Endothelial cell of umbilical vein (primary cell): ENCODE data around the gene GPR151. TPM values are rescaled to one million over a fixed set of nuclear protein-coding genes. Genes with fewer than 3 reads are reported as not detected.

Experiments
- BruUV-seq: library from RNA; stranded (reverse); fragments of 400-500 nt; replicated peaks from 2 replicates; lab custom pipeline; 2021; lab: Mats Ljungman, UMichigan
- CTCF ChIA-PET: fragments of 300-600, 350-600 bp; sonication (Branson Sonifier 250); formaldehyde crosslinking; loops from one replicate; lab custom pipeline; 2021; ENCODE audit warnings: antibody characterized with exemption, inconsistent platforms; lab: Charles Lee
- POLR2A ChIA-PET: fragments of 300-600, 350-600 bp; sonication (Branson Sonifier 250); formaldehyde crosslinking; loops from one replicate; lab custom pipeline; 2021; ENCODE audit warnings: antibody characterized with exemption, inconsistent platforms; lab: Charles Lee
- DNase-seq: peaks from one replicate; pipeline ENCODE4 v3.0.0-alpha.2; 2011; ENCODE audit warnings: low read depth, low spot score
- FAIRE-seq: peaks from 2 replicates; lab custom pipeline; 2011; peaks lifted over from hg19 to GRCh38; lab: Jason Lieb, UNC
- H2AFZ ChIP-seq: 2 replicates; pipeline ENCODE4 v1.6.0; 2012; ENCODE audit warnings: low read depth, low read length, control low read depth, inconsistent platforms
- H3K27ac ChIP-seq: 2 replicates; pipeline ENCODE4 v1.5.1; 2011; ENCODE audit warnings: low read depth, mild to moderate bottlenecking, control low read depth, low read length, moderate library complexity; ENCODE audit not compliant: insufficient read depth
- H3K27me3 ChIP-seq, 2 experiments: 2 replicates each; pipeline versions ENCODE4 v1.6.0 to v1.6.1; 2011; ENCODE audit warnings: low read length in 2 of 2, mixed read lengths in 1 of 2; ENCODE audit not compliant: control insufficient read depth in 2 of 2, insufficient read depth in 2 of 2
- H3K36me3 ChIP-seq, 2 experiments: 2 replicates in 1 of 2; 3 replicates in 1 of 2; pipeline ENCODE4 v1.5.1; 2011; ENCODE audit warnings: low read length in 2 of 2, mild to moderate bottlenecking in 1 of 2, moderate library complexity in 1 of 2; ENCODE audit not compliant: control insufficient read depth in 2 of 2, insufficient read depth in 2 of 2; ENCODE audit errors: extremely low read depth in 1 of 2
- H3K4me1 ChIP-seq: 3 replicates; pipeline ENCODE4 v1.5.1; 2011; ENCODE audit warnings: mild to moderate bottlenecking, low read length; ENCODE audit not compliant: control insufficient read depth, insufficient read depth; ENCODE audit errors: extremely low read depth
- H3K4me2 ChIP-seq: 2 replicates; pipeline ENCODE4 v1.6.1; 2011; ENCODE audit warnings: low read length, control low read depth, mixed read lengths; ENCODE audit not compliant: insufficient read depth
- H3K4me3 ChIP-seq, 3 experiments: fragments of 200-600 bp in 1 of 3; sonication (generic), shearing (Covaris generic) in 1 of 3; replicated peaks in 1 of 3; 2 replicates each; pipeline ENCODE4 v1.5.1; 2011 to 2016; ENCODE audit warnings: control low read depth in 3 of 3, low read length in 3 of 3, mild to moderate bottlenecking in 2 of 3, inconsistent platforms in 1 of 3, low read depth in 1 of 3, moderate library complexity in 1 of 3; ENCODE audit not compliant: insufficient read depth in 1 of 3
- H3K79me2 ChIP-seq: 2 replicates; pipeline ENCODE4 v1.6.0; 2012; ENCODE audit warnings: low read length, inconsistent platforms; ENCODE audit not compliant: control insufficient read depth, insufficient read depth
- H3K9ac ChIP-seq: replicated peaks from 2 replicates; pipeline ENCODE3; 2011; ENCODE audit warnings: low read length, control low read depth; ENCODE audit not compliant: insufficient read depth; ENCODE audit errors: extremely low read depth
- H3K9me1 ChIP-seq: replicated peaks from 3 replicates; pipeline ENCODE4 v1.6.0; 2011; ENCODE audit warnings: mild to moderate bottlenecking, low read length; ENCODE audit not compliant: control insufficient read depth, insufficient read depth; ENCODE audit errors: extremely low read depth
- H3K9me3 ChIP-seq: replicated peaks from 2 replicates; pipeline ENCODE4 v1.5.1; 2012; ENCODE audit warnings: low read length, inconsistent platforms; ENCODE audit not compliant: control insufficient read depth, insufficient read depth
- H4K20me1 ChIP-seq: replicated peaks from 2 replicates; pipeline ENCODE3; 2011; ENCODE audit warnings: mild to moderate bottlenecking, low read length; ENCODE audit not compliant: control insufficient read depth, insufficient read depth; ENCODE audit errors: extremely low read depth
- CTCF ChIP-seq, 2 donors: IDR thresholded peaks; 1 replicate in 1 of 2; 2 replicates in 1 of 2; pipeline ENCODE4 v1.5.1; 2011; ENCODE audit warnings: low read length in 2 of 2, mild to moderate bottlenecking in 2 of 2, moderate library complexity in 2 of 2, control low read depth in 1 of 2, inconsistent platforms in 1 of 2, low read depth in 1 of 2; ENCODE audit not compliant: insufficient read depth in 1 of 2; ENCODE audit errors: extremely low read depth in 1 of 2
- EZH2 ChIP-seq: IDR thresholded peaks from 2 replicates; pipeline ENCODE4 v1.6.1; 2012; ENCODE audit warnings: borderline replicate concordance, low read depth, mild to moderate bottlenecking, moderate library complexity, low read length, inconsistent platforms; ENCODE audit not compliant: severe bottlenecking
- FOS ChIP-seq: IDR thresholded peaks from 2 replicates; pipeline ENCODE4 v1.6.1; 2011; ENCODE audit warnings: mild to moderate bottlenecking, low read length, moderate library complexity, borderline replicate concordance; ENCODE audit not compliant: insufficient read depth
- GATA2 ChIP-seq: IDR thresholded peaks from 2 replicates; pipeline ENCODE4 v1.7.0; 2011; ENCODE audit warnings: low read depth, mild to moderate bottlenecking, moderate library complexity, mixed read lengths, low read length; ENCODE audit not compliant: insufficient read length, insufficient read depth
- JUN ChIP-seq: IDR thresholded peaks from 2 replicates; pipeline ENCODE4 v1.6.1; 2011; ENCODE audit warnings: borderline replicate concordance, low read depth; ENCODE audit not compliant: insufficient read length, insufficient read depth
- MYC ChIP-seq: IDR thresholded peaks from one replicate; pipeline ENCODE4 v1.6.1; 2011; ENCODE audit warnings: mild to moderate bottlenecking, low read depth, low read length
- POLR2A ChIP-seq: IDR thresholded peaks from 2 replicates; pipeline ENCODE4 v1.6.1; 2012; ENCODE audit warnings: low read depth, mild to moderate bottlenecking, control low read depth, low read length
- POLR2AphosphoS5 ChIP-seq: IDR thresholded peaks from 2 replicates; pipeline ENCODE4 v1.6.1; 2012; ENCODE audit warnings: low read depth, mild to moderate bottlenecking, control low read depth, low read length, moderate library complexity; ENCODE audit not compliant: insufficient read depth
- dilution Hi-C: fragments of 300-500 bp; cut with MboI; formaldehyde crosslinking; loops from one replicate; pipeline ENCODE4 v1.15.0; 2019; ENCODE audit warnings: low sequenced_read_pairs; ENCODE audit not compliant: extremely low pct_ligation_motif_present
- intact Hi-C: fragments of 100-400 bp; cut with micrococcal nuclease; formaldehyde crosslinking; loops from one replicate; pipeline ENCODE4 v1.10.0; 2022
- polyA plus RNA-seq, 4 experiments: library from polyadenylated mRNA; depleted of rRNA in 3 of 4; stranded (reverse) in 3 of 4; unstranded in 1 of 4; fragments of >200 nt; gene quantifications; 2 replicates each; pipeline versions ENCODE4 v1.2.1 to v1.2.3, GENCODE V29; 2011 to 2012; ENCODE audit warnings: missing spikeins in 1 of 4
- total RNA-seq: library from RNA; stranded (reverse); gene quantifications from 2 replicates; pipeline ENCODE4 v1.2.3, GENCODE V29; 2021
- TF ChIP-seq, protein P1 (sequence below): IDR thresholded peaks from 2 replicates; pipeline ENCODE4 v1.6.1; 2011; ENCODE audit not compliant: insufficient read depth, insufficient read length

The GPR151 gene
- total and polyA plus RNA-seq, 2 donors (not counting 3 experiments of a cell fraction or from before 2014, with no cell fraction given), result 0.06 TPM; not detected in 1

DNA sequence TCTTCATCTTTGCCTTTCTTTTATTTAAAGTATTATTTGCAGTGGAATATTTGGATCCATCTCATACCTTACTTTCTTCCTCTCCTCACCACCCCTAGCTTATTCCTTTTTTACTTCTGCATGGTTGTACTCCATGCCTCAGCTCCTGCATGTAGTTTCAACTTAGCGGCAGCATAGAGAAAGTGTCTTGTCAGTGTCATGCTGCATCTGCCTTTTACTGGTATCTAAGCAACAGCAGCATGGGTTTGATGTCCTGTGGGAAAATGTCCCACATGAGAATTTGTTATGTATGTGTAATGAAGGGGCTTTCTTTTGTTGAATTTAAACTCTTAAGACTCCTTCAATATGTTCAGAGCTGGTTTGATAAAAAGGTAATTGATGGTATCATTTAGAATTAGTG, 48.2 kb downstream of the GPR151 start:
- Histone ChIP-seq H3K9me1 (no peaks in the 10 kb centered on the region), H3K9me3 (no peaks in the 10 kb centered on the region), H3K79me2 (peaks cover 56% of the 10 kb centered on the region), H3K4me1 (no peaks in the 10 kb centered on the region), H3K4me2 (no peak overlapping the region), H3K36me3 (peaks cover 10 to 34% of the 10 kb centered on the region in 2 experiments), H3K4me3 (no peak overlapping the region), H3K27ac (no peak overlapping the region), H3K9ac (no peak overlapping the region), H2AFZ (no peak overlapping the region), H3K27me3 (no peaks in the 10 kb centered on the region), H4K20me1 (peaks cover 2% of the 10 kb centered on the region)
- BruUV-seq, result no TSS peak
- no peak for TF ChIP-seq GATA2
- TF ChIP-seq EZH2, result no peak
- TF ChIP-seq POLR2AphosphoS5, result no peak
- no peak for TF ChIP-seq JUN
- TF ChIP-seq, protein P1, sequence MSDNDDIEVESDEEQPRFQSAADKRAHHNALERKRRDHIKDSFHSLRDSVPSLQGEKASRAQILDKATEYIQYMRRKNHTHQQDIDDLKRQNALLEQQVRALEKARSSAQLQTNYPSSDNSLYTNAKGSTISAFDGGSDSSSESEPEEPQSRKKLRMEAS, result no peak
- TF ChIP-seq MYC, result no peak
- no peak for TF ChIP-seq CTCF (IDR thresholded peaks at IDR 0.05; ENCODE audit: extremely low read depth in 1 of 2, insufficient read depth in 1 of 2, low read depth in 1 of 2, low read length in 2 of 2)
- no peak for TF ChIP-seq FOS
- no peak for TF ChIP-seq POLR2A
- ChIA-PET CTCF (interaction anchor here (0.8 to 1.5 kb wide), 9 partner anchors 9 to 721 kb away, joined by 3 to 9 read pairs (median 3); no protein-coding TSS in a partner anchor), POLR2A (no interaction called here)
- FAIRE-seq, result no peak
- no peak for DNase-seq
- intact Hi-C loops, result no loop called here
- dilution Hi-C loops, result no loop called here
